K562 treated with DMSO at 1 percent for 12 hours (cell line): ENCODE results near the gene GLI2. TPM values are rescaled to one million over a fixed set of nuclear protein-coding genes. Genes with fewer than 3 reads are reported as not detected.

Experiments used
- total RNA-seq: library from RNA; unstranded; fragments of 300-600 nt; gene quantifications from 2 replicates; pipeline ENCODE4 v1.2.3, GENCODE V29; 2022; ENCODE audit not compliant: insufficient read depth

The GLI2 gene
- total RNA-seq, result not detected in 2 replicates

DNA sequence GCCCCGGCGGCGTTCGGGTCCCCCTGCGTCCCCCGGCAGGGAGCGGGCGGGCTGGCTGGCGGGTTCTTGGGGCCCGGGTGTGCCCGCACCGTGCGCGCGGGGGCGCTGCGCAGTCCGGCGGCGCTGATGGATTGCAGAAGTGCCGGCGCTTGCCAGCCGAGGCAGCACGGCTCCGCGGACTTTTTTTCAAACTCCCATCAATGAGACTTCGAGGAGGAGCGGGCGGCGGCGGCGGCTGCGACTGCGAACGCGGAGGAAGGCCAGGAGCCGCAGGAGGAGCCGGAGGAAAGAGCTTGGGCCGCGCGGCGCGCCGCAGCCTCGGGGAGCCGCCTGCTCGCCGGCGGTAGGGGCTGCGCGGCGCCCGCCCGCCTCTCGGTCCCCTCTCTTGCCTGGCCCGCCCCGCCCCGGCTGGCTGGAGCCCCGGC, at the start of gene GLI2:
Gene GLI2 (plus strand): TSS at position 123 of the 425 bp plus-strand sequence. CDS start 61,453 bp downstream, outside the sequence.

